ENCODE results near the gene HS3ST5. TPM values are rescaled to one million over a fixed set of nuclear protein-coding genes. Genes with fewer than 3 reads are reported as not detected.

HS3ST5 gene
- total RNA-seq, 1 donor from 2014 or later = 1.5 TPM

- Histone ChIP-seq H3K27me3 (ENCODE audit: insufficient read depth, low read length) (no peaks in the 10 kb centered on the region), H3K4me1 (ENCODE audit: insufficient read depth, low read length) (no peaks in the 10 kb centered on the region), H3K4me3 (ENCODE audit: insufficient read depth, low read depth, low read length) (no peak overlapping the region), H3K9ac (ENCODE audit: low read length) (no peak overlapping the region), H3K4me2 (ENCODE audit: low read length) (no peak overlapping the region), H3K79me2 (ENCODE audit: insufficient read depth, low read length) (no peaks in the 10 kb centered on the region), H2AFZ (ENCODE audit: low read depth, low read length) (peak overlapping the region; percentile 50), H3K27ac (ENCODE audit: low read depth, low read length) (no peak overlapping the region), H4K20me1 (ENCODE audit: insufficient read depth, low read length) (no peaks in the 10 kb centered on the region), H3K36me3 (ENCODE audit: insufficient read depth, low read length) (no peaks in the 10 kb centered on the region), H3K9me3 (ENCODE audit: insufficient read depth, low read depth, low read length) (no peaks in the 10 kb centered on the region)
- Mint-ChIP-seq H3K36me3 (ENCODE audit: low read depth, unreplicated experiment) (no peaks in the 10 kb centered on the region), H3K4me3 (ENCODE audit: unreplicated experiment) (no peak overlapping the region), H3K27me3 (ENCODE audit: low read depth, unreplicated experiment) (no peaks in the 10 kb centered on the region), H3K27ac (ENCODE audit: unreplicated experiment) (no peak overlapping the region), H3K9me3 (ENCODE audit: unreplicated experiment) (no peaks in the 10 kb centered on the region), H3K4me1 (ENCODE audit: low read depth, unreplicated experiment) (no peaks in the 10 kb centered on the region)
- peak; percentile 17 for FAIRE-seq
- DNase-seq (ENCODE audit: low read depth) = peak; percentile 42
- TF ChIP-seq CTCF (IDR thresholded peaks at IDR 0.05; ENCODE audit: insufficient read depth, low read depth, low read length) (peak; percentile 79), EZH2 (IDR thresholded peaks at IDR 0.05; ENCODE audit: insufficient read depth, low read length) (no peak)
These were observed 234.5 kb downstream of the HS3ST5 start for GRCh38 chr6:114108119-114109002.

DNA sequence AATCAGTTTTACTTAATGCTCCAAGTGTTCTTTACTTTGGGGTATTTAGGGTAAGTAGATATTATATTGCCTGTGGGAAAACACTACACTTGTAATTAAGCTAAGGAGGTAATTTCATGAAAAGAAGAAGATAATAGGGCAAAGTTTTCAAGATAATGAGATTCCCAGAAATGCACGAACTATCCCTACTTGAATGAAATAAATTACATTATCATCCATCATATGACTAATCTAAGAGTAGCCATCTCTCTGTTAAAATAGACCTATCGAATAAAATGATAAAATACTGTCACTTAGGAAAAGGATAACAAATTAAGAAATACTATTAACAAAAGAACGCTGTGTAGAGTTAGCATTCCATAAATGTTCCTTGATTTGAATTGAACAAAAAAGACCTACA is 236.8 kb downstream of the HS3ST5 start:
- TF ChIP-seq EZH2 (IDR thresholded peaks at IDR 0.05; ENCODE audit: insufficient read depth, low read length) (no peak), CTCF (IDR thresholded peaks at IDR 0.05; ENCODE audit: insufficient read depth, low read depth, low read length) (no peak)

GRCh38 chr6:114101255-114101654 is 241.6 kb downstream of the HS3ST5 start:
- no peaks in the 10 kb centered on the region for H4K20me1 ChIP-seq (ENCODE audit: insufficient read depth, low read length)
- Mint-ChIP-seq H3K27me3 (ENCODE audit: low read depth, unreplicated experiment) (no peaks in the 10 kb centered on the region), H3K27ac (ENCODE audit: unreplicated experiment) (no peak overlapping the region), H3K4me1 (ENCODE audit: low read depth, unreplicated experiment) (peaks cover 15% of the 10 kb centered on the region), H3K4me3 (ENCODE audit: unreplicated experiment) (no peak overlapping the region), H3K36me3 (ENCODE audit: low read depth, unreplicated experiment) (no peaks in the 10 kb centered on the region), H3K9me3 (ENCODE audit: unreplicated experiment) (no peaks in the 10 kb centered on the region)
- H3K4me1 ChIP-seq (ENCODE audit: insufficient read depth, low read length) = peaks cover 5% of the 10 kb centered on the region
- no peaks in the 10 kb centered on the region for H3K36me3 ChIP-seq (ENCODE audit: insufficient read depth, low read length)
- no peak overlapping the region for H3K4me2 ChIP-seq (ENCODE audit: low read length)
- no peak overlapping the region for H3K4me3 ChIP-seq (ENCODE audit: insufficient read depth, low read depth, low read length)
- H3K27me3 ChIP-seq (ENCODE audit: insufficient read depth, low read length) = no peaks in the 10 kb centered on the region
- H2AFZ ChIP-seq (ENCODE audit: low read depth, low read length) = no peak overlapping the region
- FAIRE-seq (no peak), DNase-seq (ENCODE audit: low read depth) (no peak)
- H3K27ac ChIP-seq (ENCODE audit: low read depth, low read length) = no peak overlapping the region
- no peak for TF ChIP-seq EZH2 (IDR thresholded peaks at IDR 0.05; ENCODE audit: insufficient read depth, low read length)
- no peak for TF ChIP-seq CTCF (IDR thresholded peaks at IDR 0.05; ENCODE audit: insufficient read depth, low read depth, low read length)
- no peaks in the 10 kb centered on the region for H3K79me2 ChIP-seq (ENCODE audit: insufficient read depth, low read length)
- H3K9ac ChIP-seq (ENCODE audit: low read length) = no peak overlapping the region
- no peaks in the 10 kb centered on the region for H3K9me3 ChIP-seq (ENCODE audit: insufficient read depth, low read depth, low read length)

More for the DNA sequence above, 236.8 kb downstream of the HS3ST5 start:
- Mint-ChIP-seq H3K36me3 (ENCODE audit: low read depth, unreplicated experiment) (no peaks in the 10 kb centered on the region), H3K9me3 (ENCODE audit: unreplicated experiment) (no peaks in the 10 kb centered on the region), H3K27me3 (ENCODE audit: low read depth, unreplicated experiment) (no peaks in the 10 kb centered on the region), H3K27ac (ENCODE audit: unreplicated experiment) (no peak overlapping the region), H3K4me1 (ENCODE audit: low read depth, unreplicated experiment) (no peaks in the 10 kb centered on the region), H3K4me3 (ENCODE audit: unreplicated experiment) (no peak overlapping the region)
- Histone ChIP-seq H3K36me3 (ENCODE audit: insufficient read depth, low read length) (no peaks in the 10 kb centered on the region), H4K20me1 (ENCODE audit: insufficient read depth, low read length) (no peaks in the 10 kb centered on the region), H3K79me2 (ENCODE audit: insufficient read depth, low read length) (no peaks in the 10 kb centered on the region), H3K4me1 (ENCODE audit: insufficient read depth, low read length) (no peaks in the 10 kb centered on the region), H3K4me2 (ENCODE audit: low read length) (no peak overlapping the region), H2AFZ (ENCODE audit: low read depth, low read length) (no peak overlapping the region), H3K27ac (ENCODE audit: low read depth, low read length) (no peak overlapping the region), H3K9me3 (ENCODE audit: insufficient read depth, low read depth, low read length) (no peaks in the 10 kb centered on the region), H3K27me3 (ENCODE audit: insufficient read depth, low read length) (no peaks in the 10 kb centered on the region), H3K4me3 (ENCODE audit: insufficient read depth, low read depth, low read length) (no peak overlapping the region), H3K9ac (ENCODE audit: low read length) (no peak overlapping the region)
- FAIRE-seq (no peak), DNase-seq (ENCODE audit: low read depth) (no peak)

Data from astrocyte (in vitro differentiated cells and primary cell).